Naive thymus-derived CD4-positive, alpha-beta T cell (primary cell): Measurements from ENCODE around the gene KRT81. TPM values are rescaled to one million over a fixed set of nuclear protein-coding genes. Genes with fewer than 3 reads are reported as not detected.

ENCODE experiments used
- ATAC-seq: fragments of 150-1000 bp; cut with Tn5 transposase; 2 replicates; pipeline ENCODE4 v1.10.0; 2021; ENCODE audit warnings: mild to moderate bottlenecking, moderate library complexity
- CTCF ChIA-PET: fragments of 350-600 bp; sonication (Branson Sonifier 250); formaldehyde crosslinking; loops from one replicate; lab custom pipeline; 2021; ENCODE audit warnings: antibody characterized with exemption; lab: Charles Lee
- POLR2A ChIA-PET: fragments of 350-600 bp; sonication (Branson Sonifier 250); formaldehyde crosslinking; loops from one replicate; lab custom pipeline; 2021; ENCODE audit warnings: antibody characterized with exemption, inconsistent platforms; lab: Charles Lee
- DNase-seq, 9 donors: peaks; one replicate each; pipeline versions ENCODE4 v3.0.0 to v3.0.0-alpha.2; 2020 to 2022; ENCODE audit warnings: mixed read lengths in 1 of 9
- H3K27ac ChIP-seq: one replicate; pipeline ENCODE4 v1.7.0; 2013; ENCODE audit warnings: mild to moderate bottlenecking, low read depth, low read length, moderate library complexity
- H3K27me3 ChIP-seq, 2 donors: one replicate each; pipeline ENCODE4 v1.7.0; 2013; ENCODE audit warnings: low read length in 2 of 2, mild to moderate bottlenecking in 2 of 2, moderate library complexity in 2 of 2; ENCODE audit not compliant: control insufficient read depth in 2 of 2, insufficient read depth in 2 of 2
- H3K36me3 ChIP-seq, 3 experiments: 1 replicate in 2 of 3; 2 replicates in 1 of 3; pipeline ENCODE4 v1.7.0; 2013; ENCODE audit warnings: low read length in 3 of 3, mild to moderate bottlenecking in 3 of 3, moderate library complexity in 1 of 3; ENCODE audit not compliant: insufficient read depth in 3 of 3, control insufficient read depth in 2 of 3
- H3K4me1 ChIP-seq, 2 donors: one replicate each; pipeline ENCODE4 v1.7.0; 2013; ENCODE audit warnings: low read length in 2 of 2, mild to moderate bottlenecking in 2 of 2, moderate library complexity in 1 of 2; ENCODE audit not compliant: control insufficient read depth in 2 of 2, insufficient read depth in 2 of 2
- H3K4me3 ChIP-seq: 2 replicates; pipeline ENCODE4 v1.7.0; 2013; ENCODE audit warnings: mild to moderate bottlenecking, low read length
- H3K9me3 ChIP-seq, 3 experiments: 1 replicate in 2 of 3; 2 replicates in 1 of 3; pipeline ENCODE4 v1.7.0; 2013; ENCODE audit warnings: low read length in 3 of 3; ENCODE audit not compliant: control insufficient read depth in 2 of 3
- H3K27ac Mint-ChIP-seq, 9 donors: one replicate each; pipeline ENCODE4 v1.8.0; 2020 to 2022; ENCODE audit warnings: mixed read lengths in 9 of 9, mild to moderate bottlenecking in 8 of 9, moderate library complexity in 5 of 9, inconsistent platforms in 2 of 9
- H3K27me3 Mint-ChIP-seq, 5 donors: one replicate each; pipeline ENCODE4 v1.8.0; 2021 to 2022; ENCODE audit warnings: mixed read lengths in 5 of 5, mild to moderate bottlenecking in 1 of 5
- H3K36me3 Mint-ChIP-seq, 5 donors: one replicate each; pipeline ENCODE4 v1.8.0; 2020 to 2022; ENCODE audit warnings: mixed read lengths in 5 of 5, mild to moderate bottlenecking in 3 of 5, inconsistent platforms in 1 of 5
- H3K4me1 Mint-ChIP-seq, 7 donors: one replicate each; pipeline ENCODE4 v1.8.0; 2020 to 2022; ENCODE audit warnings: mixed read lengths in 7 of 7, mild to moderate bottlenecking in 3 of 7, inconsistent platforms in 1 of 7
- H3K4me3 Mint-ChIP-seq, 10 donors: one replicate each; pipeline ENCODE4 v1.8.0; 2020 to 2022; ENCODE audit warnings: mild to moderate bottlenecking in 10 of 10, mixed read lengths in 10 of 10, moderate library complexity in 6 of 10, inconsistent platforms in 2 of 10
- H3K9me3 Mint-ChIP-seq, 11 donors: one replicate each; pipeline ENCODE4 v1.8.0; 2020 to 2022; ENCODE audit warnings: mixed read lengths in 11 of 11, mild to moderate bottlenecking in 4 of 11, inconsistent platforms in 1 of 11, moderate library complexity in 1 of 11
- intact Hi-C, 2 donors: fragments of 100-400 bp; cut with micrococcal nuclease; formaldehyde crosslinking; loops; one replicate each; pipeline ENCODE4 v1.15.1; 2023
- polyA plus RNA-seq, 2 donors: library from polyadenylated mRNA; unstranded; fragments of 300-500 nt; fragmentation: Illumina TruSeq; gene quantifications; one replicate each; pipeline ENCODE4 v1.2.3, GENCODE V29; 2021
- total RNA-seq, 6 experiments: library from RNA in 5 of 6; stranded (reverse) in 5 of 6; gene quantifications; 1 replicate in 5 of 6; 2 replicates in 1 of 6; pipeline ENCODE4 v1.2.3 and lab custom pipeline; 2021 to 2026

KRT81 gene
- total and polyA plus RNA-seq, 7 experiments from 2014 or later: 0.15 to 0.21 TPM; not detected in 5

- Histone ChIP-seq H3K9me3 (no peaks in the 10 kb centered on the region), H3K27ac (no peak overlapping the region), H3K4me1 (peaks cover 0 to 6% of the 10 kb centered on the region in 2 donors), H3K36me3 (no peaks in the 10 kb centered on the region), H3K4me3 (no peak overlapping the region), H3K27me3 (no peaks in the 10 kb centered on the region)
- Mint-ChIP-seq H3K27ac (no peak overlapping the region), H3K4me3 (no peak overlapping the region), H3K4me1 (peaks cover 0 to 13% (median 6%) of the 10 kb centered on the region in 7 donors), H3K27me3 (peaks cover 14 to 50% (median 26%) of the 10 kb centered on the region in 5 donors), H3K36me3 (no peaks in the 10 kb centered on the region), H3K9me3 (peaks cover 0 to 1% (median 0%) of the 10 kb centered on the region in 11 donors)
- POLR2A ChIA-PET: no interaction called here
- ATAC-seq (no peak), DNase-seq (no peak)
- intact Hi-C loops: no loop called here
- CTCF ChIA-PET: no interaction called here
Measured at GRCh38 chr12:52324153-52324444, 32.8 kb upstream of the KRT81 start.

DNA sequence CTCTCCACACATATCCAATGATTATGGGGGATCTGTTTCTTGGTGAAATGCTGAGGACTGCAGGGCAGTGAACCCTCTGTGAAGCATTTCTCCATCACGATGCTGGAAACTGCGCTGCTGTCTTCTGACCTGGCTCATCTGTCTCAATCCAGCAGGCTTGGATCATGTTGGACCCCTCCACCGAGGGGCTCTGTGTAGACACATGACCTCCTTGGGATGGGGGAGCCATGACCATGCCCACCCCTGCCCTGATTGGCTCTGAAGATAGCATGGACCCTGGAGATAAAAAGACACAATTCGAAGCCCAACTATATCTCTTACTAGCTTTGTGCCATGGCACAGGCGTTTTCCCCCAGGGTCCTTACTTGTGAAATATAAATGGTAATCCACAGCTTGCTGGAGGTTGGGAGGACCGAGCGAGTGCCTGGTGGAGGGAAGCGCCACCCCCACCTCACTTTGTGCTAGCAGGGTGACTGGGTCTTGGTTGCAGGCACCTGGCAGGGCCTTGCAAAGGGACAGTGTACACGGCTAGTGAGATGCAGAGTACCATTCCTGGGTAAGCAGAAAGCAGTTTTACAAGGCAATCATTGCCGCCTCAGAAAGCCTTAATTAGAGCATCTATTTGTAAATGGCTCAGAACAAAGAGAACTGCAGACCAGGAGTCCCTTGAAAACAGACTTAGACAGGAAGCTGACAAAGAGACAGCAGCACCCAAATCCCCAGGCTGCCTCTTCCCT, 32.2 kb upstream of the KRT81 start:
- ChIA-PET CTCF (no interaction called here), POLR2A (no interaction called here)
- H3K4me1 Mint-ChIP-seq: peaks cover 0 to 13% (median 6%) of the 10 kb centered on the region in 7 donors
- H3K36me3 Mint-ChIP-seq: no peaks in the 10 kb centered on the region
- H3K27me3 ChIP-seq: no peaks in the 10 kb centered on the region
- peaks cover 14 to 52% (median 26%) of the 10 kb centered on the region in 5 donors for H3K27me3 Mint-ChIP-seq
- peaks cover 0 to 6% of the 10 kb centered on the region in 2 donors for H3K4me1 ChIP-seq
- no peaks in the 10 kb centered on the region for H3K9me3 ChIP-seq
- no peak overlapping the region for H3K4me3 Mint-ChIP-seq
- ATAC-seq: no peak
- H3K9me3 Mint-ChIP-seq: peaks cover 0 to 1% (median 0%) of the 10 kb centered on the region in 11 donors
- no peak overlapping the region for H3K27ac ChIP-seq
- H3K4me3 ChIP-seq: no peak overlapping the region
- no peaks in the 10 kb centered on the region for H3K36me3 ChIP-seq
- H3K27ac Mint-ChIP-seq: no peak overlapping the region
- intact Hi-C loops: no loop called here
- no peak for DNase-seq

DNA sequence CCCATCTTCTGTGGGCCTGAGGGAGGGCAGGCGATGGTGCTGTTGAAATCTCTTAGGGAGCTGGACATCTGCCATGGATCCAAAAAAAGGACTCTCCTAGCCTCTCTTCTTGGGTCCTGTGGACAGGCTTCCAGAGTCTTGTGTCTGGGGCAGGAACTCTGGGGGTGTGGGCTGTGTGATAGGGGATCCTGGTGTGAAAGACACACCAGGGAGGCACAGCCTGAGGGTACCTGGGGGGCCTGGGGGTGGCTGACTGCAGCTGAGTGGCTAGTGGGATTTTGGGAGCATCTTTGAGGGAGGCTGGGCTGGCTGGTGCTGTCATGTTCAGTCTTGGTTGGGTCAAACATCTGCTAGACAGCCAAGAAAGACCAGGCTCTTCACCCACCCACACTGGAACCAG, 31.7 kb upstream of the KRT81 start:
- ChIA-PET POLR2A (no interaction called here), CTCF (no interaction called here)
- DNase-seq: no peak
- ATAC-seq: no peak
- Histone ChIP-seq H3K36me3 (no peaks in the 10 kb centered on the region), H3K27me3 (no peaks in the 10 kb centered on the region), H3K27ac (no peak overlapping the region), H3K9me3 (no peaks in the 10 kb centered on the region), H3K4me3 (no peak overlapping the region), H3K4me1 (peaks cover 0 to 6% of the 10 kb centered on the region in 2 donors)
- Mint-ChIP-seq H3K4me3 (no peak overlapping the region), H3K36me3 (no peaks in the 10 kb centered on the region), H3K4me1 (peaks cover 0 to 13% (median 6%) of the 10 kb centered on the region in 7 donors), H3K27ac (no peak overlapping the region), H3K9me3 (peaks cover 0 to 1% (median 0%) of the 10 kb centered on the region in 11 donors), H3K27me3 (peaks cover 15 to 56% (median 26%) of the 10 kb centered on the region in 5 donors)
- intact Hi-C loops: no loop called here

GRCh38 chr12:52322069-52322468, 30.7 kb upstream of the KRT81 start:
- H3K4me3 Mint-ChIP-seq: no peak overlapping the region
- Histone ChIP-seq H3K4me1 (no peaks in the 10 kb centered on the region), H3K27ac (no peak overlapping the region), H3K9me3 (no peaks in the 10 kb centered on the region), H3K36me3 (no peaks in the 10 kb centered on the region), H3K4me3 (no peak overlapping the region), H3K27me3 (no peaks in the 10 kb centered on the region)
- peaks cover 15 to 56% (median 26%) of the 10 kb centered on the region in 5 donors for H3K27me3 Mint-ChIP-seq
- intact Hi-C loops: no loop called here
- H3K4me1 Mint-ChIP-seq: peaks cover 0 to 5% (median 0%) of the 10 kb centered on the region in 7 donors
- ChIA-PET POLR2A (no interaction called here), CTCF (interaction anchor here (1.4 kb wide), 1 partner anchor 167 kb away, joined by 3 read pairs; no protein-coding TSS in a partner anchor)
- no peak for DNase-seq
- peaks cover 0 to 1% (median 0%) of the 10 kb centered on the region in 11 donors for H3K9me3 Mint-ChIP-seq
- H3K36me3 Mint-ChIP-seq: no peaks in the 10 kb centered on the region
- H3K27ac Mint-ChIP-seq: no peak overlapping the region
- ATAC-seq: no peak

DNA sequence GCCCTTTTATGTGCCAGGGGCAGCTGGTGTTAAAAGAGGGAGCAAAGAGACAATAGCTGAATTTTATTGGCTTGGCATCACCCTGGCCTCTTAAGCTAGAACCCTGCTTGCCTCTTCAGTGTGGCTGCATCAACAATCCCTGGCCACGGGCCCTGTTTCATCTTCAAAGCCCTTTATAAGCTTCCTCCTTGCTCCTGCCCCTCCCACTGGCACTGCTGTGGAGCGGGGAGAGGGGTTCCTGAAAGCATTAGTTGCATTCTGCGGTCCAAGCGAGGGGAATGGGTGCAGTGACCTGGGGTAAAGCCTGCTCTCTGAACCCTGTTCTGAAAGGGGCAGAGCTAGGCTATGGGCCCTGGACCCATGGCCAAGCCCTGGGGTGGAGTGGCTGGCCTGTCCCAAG, 30.1 kb upstream of the KRT81 start:
- no peak for ATAC-seq
- DNase-seq: no peak
- Mint-ChIP-seq H3K9me3 (peaks cover 0 to 4% (median 0%) of the 10 kb centered on the region in 11 donors), H3K4me1 (peaks cover 0 to 5% (median 0%) of the 10 kb centered on the region in 7 donors), H3K27ac (no peak overlapping the region), H3K27me3 (peaks cover 15 to 56% (median 26%) of the 10 kb centered on the region in 5 donors), H3K4me3 (no peak overlapping the region), H3K36me3 (no peaks in the 10 kb centered on the region)
- ChIA-PET CTCF (interaction anchor here (0.7 to 1.4 kb wide), 2 partner anchors 166 to 769 kb away, joined by 3 read pairs; no protein-coding TSS in a partner anchor), POLR2A (no interaction called here)
- no peaks in the 10 kb centered on the region for H3K36me3 ChIP-seq
- intact Hi-C loops: no loop called here
- H3K9me3 ChIP-seq: no peaks in the 10 kb centered on the region
- no peaks in the 10 kb centered on the region for H3K27me3 ChIP-seq
- H3K27ac ChIP-seq: no peak overlapping the region
- no peak overlapping the region for H3K4me3 ChIP-seq
- no peaks in the 10 kb centered on the region for H3K4me1 ChIP-seq

- Histone ChIP-seq H3K4me3 (no peak within 1 kb of the TSS), H3K27me3 (no peaks in the 10 kb centered on the region), H3K4me1 (no peaks in the 10 kb centered on the region), H3K36me3 (no peaks in the 10 kb centered on the region), H3K27ac (no peak within 1 kb of the TSS), H3K9me3 (no peaks in the 10 kb centered on the region)
- H3K4me3 Mint-ChIP-seq: no peak within 1 kb of the TSS
- H3K36me3 Mint-ChIP-seq: no peaks in the 10 kb centered on the region
- intact Hi-C loops: no loop called here
- ChIA-PET POLR2A (no interaction called here), CTCF (interaction anchor here (0.7 to 1.4 kb wide), 2 partner anchors 165 to 768 kb away, joined by 3 read pairs; no protein-coding TSS in a partner anchor)
- ATAC-seq: no peak
- no peak for DNase-seq
- no peak within 1 kb of the TSS for H3K27ac Mint-ChIP-seq
- H3K27me3 Mint-ChIP-seq: peaks cover 15 to 52% (median 26%) of the 10 kb centered on the region in 5 donors
- peaks cover 0 to 5% (median 0%) of the 10 kb centered on the region in 7 donors for H3K4me1 Mint-ChIP-seq
- H3K9me3 Mint-ChIP-seq: peaks cover 0 to 4% (median 0%) of the 10 kb centered on the region in 11 donors
Measured at GRCh38 chr12:52320784-52321400, 29.6 kb upstream of the KRT81 start, which contains the start of gene KRT83. Gene KRT83 (minus strand): TSS chr12:52321398. CDS start chr12:52321335, 63 bp downstream.
